ENCODE measurements around the gene TMBIM1. TPM values are rescaled to one million over a fixed set of nuclear protein-coding genes. Genes with fewer than 3 reads are reported as not detected.

Gene TMBIM1
- polyA plus RNA-seq, 1 donor: 85.4 TPM

- DNase-seq: no peak
Measured at GRCh38 chr2:218271487-218271797, 20.9 kb downstream of the TMBIM1 start.

- no peak for DNase-seq
Measured at GRCh38 chr2:218270721-218271486, 21.4 kb downstream of the TMBIM1 start.

GRCh38 chr2:218269900-218270720 is 22.2 kb downstream of the TMBIM1 start, which contains the start of the genes AAMP and PNKD:
Gene AAMP (minus strand): TSS chr2:218270137. CDS start chr2:218270086, 51 bp downstream.
Gene PNKD (plus strand): TSS chr2:218270519. CDS start chr2:218270536, 17 bp downstream.
- peak; percentile 100 for DNase-seq

GRCh38 chr2:218267259-218267658 is 25.0 kb downstream of the TMBIM1 start:
- DNase-seq: no peak

GRCh38 chr2:218266316-218266979 is 25.9 kb downstream of the TMBIM1 start:
- DNase-seq: no peak

- no peak for DNase-seq
Measured at GRCh38 chr2:218265626-218266025, 26.7 kb downstream of the TMBIM1 start.

- no peak for DNase-seq
Measured at GRCh38 chr2:218264773-218265561, 27.3 kb downstream of the TMBIM1 start.

- no peak for DNase-seq
Measured at GRCh38 chr2:218263817-218264641, 28.3 kb downstream of the TMBIM1 start.

GRCh38 chr2:218262631-218263586 is 29.4 kb downstream of the TMBIM1 start:
- no peak for DNase-seq

- DNase-seq: no peak
Measured at GRCh38 chr2:218262237-218262600, 30.1 kb downstream of the TMBIM1 start.

GRCh38 chr2:218261423-218262236 is 30.7 kb downstream of the TMBIM1 start:
- no peak for DNase-seq

GRCh38 chr2:218260742-218261422 is 31.4 kb downstream of the TMBIM1 start, which contains the start of gene GPBAR1:
Gene GPBAR1 (plus strand): TSS chr2:218261015. CDS start chr2:218262725, 1,710 bp downstream.
- no peak for DNase-seq

GRCh38 chr2:218260166-218260565 is 32.1 kb downstream of the TMBIM1 start:
- no peak for DNase-seq

- no peak for DNase-seq
Measured at GRCh38 chr2:218259099-218259961, 33.0 kb downstream of the TMBIM1 start.

GRCh38 chr2:218257390-218257981 is 34.8 kb downstream of the TMBIM1 start:
- no peak for DNase-seq

GRCh38 chr2:218256612-218257350 is 35.5 kb downstream of the TMBIM1 start:
- DNase-seq: no peak

All from hindlimb muscle (tissue), 1 donor.